Activated CD8-positive, alpha-beta T cell treated with anti-CD3 and anti-CD28 coated beads for 36 hours (primary cell): ENCODE measurements around the gene THEMIS2. TPM values are rescaled to one million over a fixed set of nuclear protein-coding genes. Genes with fewer than 3 reads are reported as not detected.

Experiments
- ATAC-seq: fragments of 200-7000 bp; cut with Tn5 transposase; one replicate; pipeline ENCODE4 v1.10.0; 2021; ENCODE audit warnings: mild to moderate bottlenecking, moderate library complexity
- CTCF ChIA-PET: fragments of 350-600 bp; sonication (Branson Sonifier 250); formaldehyde crosslinking; loops from one replicate; lab custom pipeline; 2021; ENCODE audit warnings: antibody characterized with exemption; lab: Charles Lee
- POLR2A ChIA-PET: fragments of 350-600 bp; sonication (Branson Sonifier 250); formaldehyde crosslinking; loops from one replicate; lab custom pipeline; 2021; ENCODE audit warnings: antibody characterized with exemption; lab: Charles Lee
- DNase-seq: peaks from one replicate; pipeline ENCODE4 v3.0.0-alpha.2; 2020
- H3K27ac Mint-ChIP-seq: one replicate; pipeline ENCODE4 v1.8.0; 2021; ENCODE audit warnings: mild to moderate bottlenecking, mixed read lengths
- H3K27me3 Mint-ChIP-seq: one replicate; pipeline ENCODE4 v1.8.0; 2021; ENCODE audit warnings: mixed read lengths
- H3K36me3 Mint-ChIP-seq: one replicate; pipeline ENCODE4 v1.8.0; 2021; ENCODE audit warnings: low read depth, mixed read lengths
- H3K4me1 Mint-ChIP-seq: one replicate; pipeline ENCODE4 v1.8.0; 2021; ENCODE audit warnings: low read depth, mixed read lengths
- H3K4me3 Mint-ChIP-seq: one replicate; pipeline ENCODE4 v1.8.0; 2021; ENCODE audit warnings: mild to moderate bottlenecking, moderate library complexity, mixed read lengths
- H3K9me3 Mint-ChIP-seq: one replicate; pipeline ENCODE4 v1.8.0; 2021; ENCODE audit warnings: mixed read lengths
- intact Hi-C: fragments of 100-400 bp; cut with micrococcal nuclease; formaldehyde crosslinking; loops from one replicate; pipeline ENCODE4 v1.10.0; 2022
- total RNA-seq, 2 experiments: library from RNA; stranded (reverse); gene quantifications; one replicate each; pipeline ENCODE4 v1.2.3, GENCODE V29; 2021
- TF ChIP-seq, protein P1 (sequence below): fragments of 200-600 bp; IDR thresholded peaks from one replicate; pipeline ENCODE4 v1.8.0; 2022; ENCODE audit warnings: antibody characterized with exemption, mild to moderate bottlenecking

THEMIS2 gene
- total RNA-seq, 2 experiments from 2014 or later: 13.8 to 16.0 TPM

DNA sequence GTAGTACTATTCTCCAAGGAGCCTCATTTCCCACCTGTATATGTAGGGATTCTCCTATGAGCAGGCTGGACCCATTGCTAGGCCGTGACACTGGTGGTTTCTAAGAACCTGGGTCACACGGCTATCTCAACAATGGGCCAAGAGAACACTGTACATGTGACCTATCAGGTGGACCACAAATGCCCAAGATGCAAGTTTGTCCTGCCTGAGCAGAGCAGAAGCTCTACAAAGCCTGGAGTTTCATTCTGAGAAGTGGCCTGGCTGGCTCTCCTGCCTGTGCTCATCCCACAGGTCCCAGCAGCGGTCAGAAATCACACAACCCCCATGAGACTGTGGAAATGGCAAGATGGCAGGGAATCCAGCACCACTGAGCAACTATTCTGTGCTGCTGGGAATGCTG lies 17.2 kb downstream of the THEMIS2 start:
- H3K4me3 Mint-ChIP-seq: no peak overlapping the region

DNA sequence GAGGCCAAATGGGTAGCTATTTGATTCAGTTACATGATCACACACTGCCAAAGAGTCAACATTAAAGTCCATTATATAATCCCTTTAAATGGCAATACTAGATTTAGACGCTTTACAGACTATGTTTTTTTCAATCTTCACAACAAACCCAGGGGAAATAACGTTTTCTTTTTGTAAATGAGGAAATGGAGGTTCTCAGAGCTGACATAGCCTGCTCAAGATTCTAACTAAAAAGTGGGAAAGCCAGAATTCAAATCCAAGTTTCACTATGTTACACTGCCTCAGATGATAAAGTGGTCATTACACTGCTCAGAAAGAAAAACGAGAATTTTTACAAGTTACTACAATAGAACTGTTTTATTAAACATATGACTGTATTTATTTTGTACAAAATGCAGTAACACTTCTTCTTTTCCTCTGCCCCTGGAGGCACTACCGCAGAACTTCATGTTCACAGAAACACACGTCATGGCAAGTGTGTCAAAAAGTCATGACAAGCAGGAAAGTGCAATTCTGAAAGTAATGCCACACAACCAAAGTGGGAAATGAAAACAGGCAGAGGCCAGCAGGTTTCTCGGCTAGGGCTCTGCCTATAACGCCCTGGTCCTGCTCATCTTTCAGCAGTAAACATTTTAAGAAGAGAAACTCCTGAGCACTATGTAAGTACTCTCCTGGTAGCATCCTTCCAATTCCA lies 19.0 kb downstream of the THEMIS2 start:
- H3K27ac Mint-ChIP-seq: peak overlapping the region; percentile 89
- DNase-seq (peak; percentile 51), ATAC-seq (peak; percentile 59)
- peak overlapping the region; percentile 9 for H3K4me3 Mint-ChIP-seq
- no peaks in the 10 kb centered on the region for H3K27me3 Mint-ChIP-seq
- POLR2A ChIA-PET: interaction anchor here (0.9 to 1.8 kb wide), 3 partner anchors 19 to 28 kb away, joined by 3 to 6 read pairs (median 3); no protein-coding TSS in a partner anchor
- H3K36me3 Mint-ChIP-seq: peaks cover 67% of the 10 kb centered on the region
- CTCF ChIA-PET: interaction anchor here (0.9 to 1.8 kb wide), 5 partner anchors 16 to 469 kb away, joined by 3 to 6 read pairs (median 3); no protein-coding TSS in a partner anchor
- H3K9me3 Mint-ChIP-seq: no peaks in the 10 kb centered on the region
- H3K4me1 Mint-ChIP-seq: peaks cover 47% of the 10 kb centered on the region
- TF ChIP-seq, protein P1, sequence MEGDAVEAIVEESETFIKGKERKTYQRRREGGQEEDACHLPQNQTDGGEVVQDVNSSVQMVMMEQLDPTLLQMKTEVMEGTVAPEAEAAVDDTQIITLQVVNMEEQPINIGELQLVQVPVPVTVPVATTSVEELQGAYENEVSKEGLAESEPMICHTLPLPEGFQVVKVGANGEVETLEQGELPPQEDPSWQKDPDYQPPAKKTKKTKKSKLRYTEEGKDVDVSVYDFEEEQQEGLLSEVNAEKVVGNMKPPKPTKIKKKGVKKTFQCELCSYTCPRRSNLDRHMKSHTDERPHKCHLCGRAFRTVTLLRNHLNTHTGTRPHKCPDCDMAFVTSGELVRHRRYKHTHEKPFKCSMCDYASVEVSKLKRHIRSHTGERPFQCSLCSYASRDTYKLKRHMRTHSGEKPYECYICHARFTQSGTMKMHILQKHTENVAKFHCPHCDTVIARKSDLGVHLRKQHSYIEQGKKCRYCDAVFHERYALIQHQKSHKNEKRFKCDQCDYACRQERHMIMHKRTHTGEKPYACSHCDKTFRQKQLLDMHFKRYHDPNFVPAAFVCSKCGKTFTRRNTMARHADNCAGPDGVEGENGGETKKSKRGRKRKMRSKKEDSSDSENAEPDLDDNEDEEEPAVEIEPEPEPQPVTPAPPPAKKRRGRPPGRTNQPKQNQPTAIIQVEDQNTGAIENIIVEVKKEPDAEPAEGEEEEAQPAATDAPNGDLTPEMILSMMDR: no peak
- intact Hi-C loops: no loop called here

More for the DNA sequence above, 17.2 kb downstream of the THEMIS2 start:
- Mint-ChIP-seq H3K36me3 (peaks cover 74% of the 10 kb centered on the region), H3K9me3 (no peaks in the 10 kb centered on the region), H3K4me1 (peaks cover 62% of the 10 kb centered on the region), H3K27ac (no peak overlapping the region), H3K27me3 (no peaks in the 10 kb centered on the region)
- intact Hi-C loops: no loop called here
- TF ChIP-seq, protein P1: no peak
- POLR2A ChIA-PET: interaction anchor here (0.6 kb wide), 1 partner anchor 22 kb away, joined by 3 read pairs; no protein-coding TSS in a partner anchor
- DNase-seq (no peak), ATAC-seq (no peak)
- CTCF ChIA-PET: no interaction called here

DNA sequence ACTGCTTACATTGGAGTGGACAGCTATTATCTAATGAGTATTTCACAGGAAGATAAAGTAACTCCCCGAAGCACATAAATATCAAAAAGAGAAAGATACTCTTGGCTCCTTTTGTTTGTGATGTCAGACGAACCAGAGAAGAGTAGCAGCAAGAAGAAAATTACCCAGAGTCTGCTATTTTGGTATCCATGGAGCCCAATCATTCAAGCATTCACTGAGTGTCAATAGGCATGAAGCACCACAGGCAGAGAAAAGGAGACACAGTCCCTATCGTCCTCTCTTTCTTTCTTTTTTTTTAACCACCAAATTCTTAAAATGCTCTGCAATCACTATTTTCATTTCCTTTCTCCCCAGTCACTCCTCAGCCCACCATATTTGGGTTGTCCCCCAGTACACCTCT lies 22.2 kb downstream of the THEMIS2 start:
- TF ChIP-seq, protein P1: no peak
- no peak overlapping the region for H3K4me3 Mint-ChIP-seq
- no peaks in the 10 kb centered on the region for H3K27me3 Mint-ChIP-seq
- peak overlapping the region; percentile 73 for H3K27ac Mint-ChIP-seq
- ChIA-PET CTCF (no interaction called here), POLR2A (interaction anchor here (1.2 to 1.3 kb wide), 2 partner anchors 10 to 15 kb away, joined by 3 to 4 read pairs; no protein-coding TSS in a partner anchor)
- DNase-seq: no peak
- peaks cover 27% of the 10 kb centered on the region for H3K4me1 Mint-ChIP-seq
- no peaks in the 10 kb centered on the region for H3K9me3 Mint-ChIP-seq
- ATAC-seq: no peak
- H3K36me3 Mint-ChIP-seq: peaks cover 47% of the 10 kb centered on the region
- intact Hi-C loops: no loop called here

DNA sequence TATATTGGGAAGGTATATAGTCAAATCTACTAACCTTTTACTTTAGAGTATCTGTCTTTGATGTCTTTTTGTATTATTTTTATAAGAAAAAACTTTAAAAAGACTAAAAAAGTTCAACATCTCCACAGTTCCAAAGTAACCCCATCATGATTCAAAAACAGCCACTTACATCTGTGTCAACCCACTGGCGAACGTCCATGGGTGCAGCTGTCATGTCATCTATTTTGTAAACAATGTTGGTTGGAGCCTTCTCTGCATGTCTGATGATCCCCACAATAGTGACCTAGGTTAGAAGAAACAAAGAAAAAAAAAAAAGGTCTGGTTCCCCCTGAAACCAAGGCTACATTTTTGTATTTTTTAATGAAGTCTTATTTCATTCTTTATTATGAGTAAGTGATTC lies 34.4 kb downstream of the THEMIS2 start:
- ChIA-PET CTCF (interaction anchor here (1.0 kb wide), 1 partner anchor 15 kb away, joined by 3 read pairs; no protein-coding TSS in a partner anchor), POLR2A (no interaction called here)
- H3K27ac Mint-ChIP-seq: no peak overlapping the region
- no peaks in the 10 kb centered on the region for H3K27me3 Mint-ChIP-seq
- peaks cover 49% of the 10 kb centered on the region for H3K36me3 Mint-ChIP-seq
- ATAC-seq (no peak), DNase-seq (no peak)
- no peak overlapping the region for H3K4me3 Mint-ChIP-seq
- intact Hi-C loops: no loop called here
- no peaks in the 10 kb centered on the region for H3K9me3 Mint-ChIP-seq
- H3K4me1 Mint-ChIP-seq: peaks cover 2% of the 10 kb centered on the region
- TF ChIP-seq, protein P1: no peak

DNA sequence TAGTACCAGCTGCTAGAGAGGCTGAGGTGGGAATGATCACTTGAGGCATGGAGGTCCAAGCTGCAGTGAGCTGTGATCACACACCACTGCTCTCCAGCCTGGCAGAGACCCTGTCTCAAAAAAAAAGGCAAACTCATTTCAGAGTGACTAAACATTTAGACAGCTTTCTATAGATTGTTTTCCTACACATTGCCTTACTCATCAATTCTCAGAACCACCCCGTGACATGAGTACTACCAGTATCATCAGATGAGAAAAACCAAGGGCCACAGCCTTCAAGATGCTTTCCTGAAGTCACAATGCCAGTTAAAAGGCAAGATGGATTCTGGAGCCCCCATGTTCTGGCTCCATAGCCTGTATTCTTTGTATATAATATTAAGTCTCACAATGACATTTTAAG lies 40.1 kb downstream of the THEMIS2 start:
- peaks cover 3% of the 10 kb centered on the region for H3K9me3 Mint-ChIP-seq
- peaks cover 16% of the 10 kb centered on the region for H3K4me1 Mint-ChIP-seq
- intact Hi-C loops: no loop called here
- ChIA-PET POLR2A (interaction anchor here (1.0 kb wide), 1 partner anchor 21 kb away, joined by 3 read pairs; no protein-coding TSS in a partner anchor), CTCF (interaction anchor here (1.4 kb wide), 1 partner anchor 28 kb away, joined by 4 read pairs; no protein-coding TSS in a partner anchor)
- H3K27ac Mint-ChIP-seq: peak overlapping the region; percentile 85
- no peaks in the 10 kb centered on the region for H3K27me3 Mint-ChIP-seq
- H3K4me3 Mint-ChIP-seq: peak overlapping the region; percentile 43
- peaks cover 41% of the 10 kb centered on the region for H3K36me3 Mint-ChIP-seq
- TF ChIP-seq, protein P1: no peak
- DNase-seq (no peak), ATAC-seq (no peak)
